NCI-H345 (cell line): ENCODE results near the gene RFX3.

ENCODE experiments used
- DNase-seq: peaks from one replicate; lab custom pipeline; 2025; lab: John Stamatoyannopoulos, UW

Gene RFX3

GRCh38 chr9:3433066-3433465 is 92.7 kb downstream of the RFX3 start:
- DNase-seq: no peak

- DNase-seq: no peak
Observed at GRCh38 chr9:3431890-3432289, 93.9 kb downstream of the RFX3 start.

GRCh38 chr9:3419893-3420292 is 105.9 kb downstream of the RFX3 start:
- no peak for DNase-seq

- DNase-seq: no peak
Observed at GRCh38 chr9:3415906-3416305, 109.9 kb downstream of the RFX3 start.

- no peak for DNase-seq
Observed at GRCh38 chr9:3413984-3414383, 111.8 kb downstream of the RFX3 start.

- no peak for DNase-seq
Observed at GRCh38 chr9:3410461-3410860, 115.3 kb downstream of the RFX3 start.

GRCh38 chr9:3409453-3409852 is 116.3 kb downstream of the RFX3 start:
- no peak for DNase-seq

GRCh38 chr9:3403315-3403714 is 122.5 kb downstream of the RFX3 start:
- DNase-seq: no peak

GRCh38 chr9:3401221-3401954 is 124.4 kb downstream of the RFX3 start:
- peak; percentile 45 for DNase-seq

- no peak for DNase-seq
Observed at GRCh38 chr9:3398232-3398648, 127.6 kb downstream of the RFX3 start.

GRCh38 chr9:3397766-3398165 is 128.0 kb downstream of the RFX3 start:
- DNase-seq: no peak

- DNase-seq: no peak
Observed at GRCh38 chr9:3391414-3391813, 134.4 kb downstream of the RFX3 start.

- no peak for DNase-seq
Observed at GRCh38 chr9:3386753-3387152, 139.0 kb downstream of the RFX3 start.

- DNase-seq: no peak
Observed at GRCh38 chr9:3385871-3386270, 139.9 kb downstream of the RFX3 start.

- DNase-seq: no peak
Observed at GRCh38 chr9:3371842-3372241, 154.0 kb downstream of the RFX3 start.

GRCh38 chr9:3370715-3371114 is 155.1 kb downstream of the RFX3 start:
- DNase-seq: no peak

GRCh38 chr9:3367185-3367584 is 158.6 kb downstream of the RFX3 start:
- no peak for DNase-seq

- no peak for DNase-seq
Observed at GRCh38 chr9:3361689-3362392, 164.0 kb downstream of the RFX3 start.

GRCh38 chr9:3361116-3361515 is 164.7 kb downstream of the RFX3 start:
- DNase-seq: no peak

GRCh38 chr9:3360245-3360644 is 165.6 kb downstream of the RFX3 start:
- DNase-seq: no peak

- no peak for DNase-seq
Observed at GRCh38 chr9:3359778-3360177, 166.0 kb downstream of the RFX3 start.

GRCh38 chr9:3359048-3359692 is 166.6 kb downstream of the RFX3 start:
- no peak for DNase-seq

- DNase-seq: no peak
Observed at GRCh38 chr9:3348169-3348568, 177.6 kb downstream of the RFX3 start.
